Right kidney (tissue), 1 donor: ENCODE measurements around the gene PHACTR3.

Source experiments
- DNase-seq: peaks from one replicate; pipeline ENCODE4 v3.0.0-alpha.2; 2016

PHACTR3 gene

DNA sequence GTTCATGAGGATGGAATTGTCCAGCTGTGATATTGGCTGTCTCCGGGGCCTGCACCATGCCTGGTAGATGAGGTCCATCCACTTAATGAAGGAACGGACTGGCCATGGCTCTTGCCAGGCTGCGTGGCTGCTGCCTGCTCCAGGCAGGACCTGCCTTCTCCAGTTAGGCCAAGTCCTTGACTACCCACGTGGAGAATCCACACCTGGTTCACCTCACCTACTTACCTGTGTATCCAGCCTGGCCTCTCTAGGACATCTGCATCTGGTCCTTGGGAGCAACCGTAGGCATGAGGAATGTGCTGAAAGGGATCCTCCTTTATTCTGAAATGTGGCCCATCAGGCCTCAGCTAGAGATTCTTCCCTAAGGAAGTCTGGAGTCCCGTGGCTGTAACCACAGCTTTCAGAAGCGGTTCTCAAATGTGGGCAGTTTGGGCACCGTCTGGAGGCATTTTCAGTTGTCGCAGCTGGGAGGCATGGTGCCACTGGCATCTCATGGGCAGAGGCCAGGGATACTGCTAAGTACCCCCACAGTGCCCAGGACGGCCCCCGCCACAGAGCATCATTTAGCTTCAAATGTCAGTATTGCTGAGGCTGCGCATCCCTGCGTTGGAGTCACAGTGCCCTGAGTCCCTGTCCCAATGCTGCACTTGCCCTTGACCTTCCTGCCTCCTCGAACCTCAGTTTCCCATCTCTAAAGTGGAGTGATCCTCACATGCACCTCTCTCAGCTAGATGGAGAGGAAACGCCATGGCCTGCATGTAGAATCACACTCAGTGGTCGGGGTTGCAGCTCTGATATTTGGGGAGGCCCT is 67.5 kb downstream of the PHACTR3 start:
- no peak for DNase-seq

DNA sequence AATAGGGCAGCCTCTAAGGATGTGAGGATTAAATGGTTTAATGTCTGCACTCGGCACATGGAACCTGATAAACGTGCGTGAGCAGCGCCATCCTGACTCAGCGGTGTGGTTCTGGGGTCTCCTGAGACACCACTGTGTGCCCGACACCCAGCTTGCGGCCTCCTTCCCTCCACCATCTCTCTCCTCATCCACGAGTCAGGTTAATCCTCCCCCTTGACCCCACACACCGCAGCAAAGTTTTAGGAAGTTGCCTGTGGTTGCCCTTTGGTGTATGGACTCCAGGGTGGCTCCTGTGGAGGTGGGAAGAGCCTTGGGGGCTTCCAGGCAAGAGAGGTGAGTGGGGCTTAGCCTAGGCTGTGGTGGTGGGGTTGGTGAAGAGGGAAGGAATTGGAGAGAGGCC is 68.2 kb downstream of the PHACTR3 start:
- no peak for DNase-seq

DNA sequence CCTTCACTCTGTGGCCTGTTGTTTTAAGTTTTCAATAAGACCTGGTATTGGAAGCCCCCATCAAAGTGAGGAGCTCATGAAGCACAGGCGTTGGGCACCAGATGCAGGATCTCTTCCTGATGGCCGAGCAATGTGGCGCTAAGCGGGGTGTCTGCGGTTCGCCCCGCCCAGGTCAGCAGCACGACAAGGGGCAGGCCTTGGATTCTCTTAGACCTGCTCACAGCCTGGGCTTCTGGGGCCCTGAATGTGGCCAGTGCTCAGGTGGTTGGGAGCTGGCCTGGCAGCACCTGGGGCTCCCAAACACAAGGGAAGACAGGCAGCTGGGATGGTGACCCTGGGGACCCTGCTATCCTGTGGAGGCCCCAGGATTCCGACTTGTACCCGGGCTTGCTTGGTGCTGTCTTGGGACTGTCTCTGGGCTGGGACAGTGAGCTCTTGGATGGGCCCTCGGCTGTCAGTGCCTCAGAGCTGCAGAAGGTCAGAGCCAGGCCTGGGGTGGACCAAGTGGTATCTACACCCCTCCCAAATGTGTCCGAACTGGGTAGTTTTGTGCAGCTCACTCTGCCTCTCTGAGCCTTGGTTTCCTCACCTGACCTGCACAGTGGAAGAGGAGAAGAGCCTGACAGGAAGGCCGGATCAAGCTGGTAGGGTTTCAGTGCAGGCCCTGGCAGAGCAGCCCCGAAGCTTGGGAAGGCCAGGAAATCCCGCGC is 69.1 kb downstream of the PHACTR3 start:
- DNase-seq: no peak

DNA sequence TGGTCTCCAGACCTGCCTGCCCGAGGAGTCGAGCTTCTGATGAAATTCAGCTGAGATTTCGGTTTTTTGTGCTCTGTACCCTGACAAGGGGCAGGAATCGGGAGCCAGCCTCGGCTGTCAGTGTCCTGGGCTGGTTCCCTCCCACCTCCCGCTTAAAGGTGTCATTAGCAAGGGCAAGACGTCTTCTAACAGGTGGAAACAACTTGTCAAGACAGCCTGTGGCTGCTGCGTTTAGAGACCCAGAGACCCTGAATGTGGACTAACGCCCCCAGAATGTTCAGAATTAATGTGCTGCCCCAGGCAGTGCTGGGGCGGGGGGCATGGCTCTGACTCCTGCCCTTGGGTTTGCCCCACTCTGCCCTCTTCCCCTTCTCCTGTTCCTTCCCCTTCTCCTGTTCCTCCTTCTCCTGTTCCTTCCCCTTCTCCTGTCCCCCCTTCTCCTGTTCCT is 69.7 kb downstream of the PHACTR3 start:
- no peak for DNase-seq

DNA sequence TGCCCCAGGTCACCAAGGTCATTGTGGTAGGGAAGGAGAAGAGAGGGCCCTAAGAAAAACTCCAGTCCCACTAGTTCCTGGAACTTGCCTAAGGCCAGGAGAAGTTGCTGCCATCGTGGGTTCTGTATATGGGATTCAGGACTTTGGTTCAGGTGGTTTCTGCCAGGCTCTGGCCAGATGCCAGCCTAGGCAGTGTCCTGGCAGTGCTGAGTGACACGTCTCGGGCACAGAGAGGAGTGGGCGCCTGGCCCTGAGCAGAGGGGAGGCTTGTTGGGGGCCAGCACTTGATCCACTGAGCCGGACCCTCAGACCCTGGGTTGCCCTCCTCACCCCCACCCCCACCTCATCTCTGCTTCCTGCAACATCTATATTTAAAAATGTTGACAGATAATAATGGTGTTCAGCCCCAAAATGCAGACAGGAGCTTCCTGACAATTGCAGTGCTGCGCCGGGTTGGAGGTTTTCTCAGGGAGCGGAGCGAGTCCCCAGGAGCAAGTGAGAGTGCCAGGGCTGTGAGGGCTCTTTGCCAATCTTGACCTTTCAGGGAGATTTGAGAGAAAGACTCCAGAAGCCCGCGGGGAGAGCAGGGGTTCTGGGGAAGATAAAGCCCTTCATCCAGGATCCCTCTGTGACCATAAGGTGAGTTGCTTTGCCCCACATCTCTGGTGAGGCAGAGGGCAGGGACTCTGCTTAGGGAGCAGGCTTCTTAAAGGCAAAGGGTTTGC is 71.9 kb downstream of the PHACTR3 start:
- DNase-seq: no peak

DNA sequence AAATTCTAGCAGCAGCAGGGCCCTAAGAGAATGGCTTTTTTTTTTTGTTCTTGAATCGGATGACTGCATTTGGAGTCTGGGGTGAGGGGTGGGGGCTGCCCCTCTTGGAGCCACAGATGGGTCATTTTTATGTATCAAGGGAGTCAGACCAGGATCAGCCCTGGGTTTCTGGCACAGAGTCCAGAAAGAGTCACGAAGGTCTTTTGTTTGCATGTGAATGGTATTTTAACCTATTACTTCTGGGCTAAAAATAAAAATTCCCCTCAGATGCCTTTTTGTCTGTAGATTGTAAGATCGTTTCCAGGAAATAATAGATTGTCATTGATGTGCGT is 72.5 kb downstream of the PHACTR3 start:
- DNase-seq: no peak

DNA sequence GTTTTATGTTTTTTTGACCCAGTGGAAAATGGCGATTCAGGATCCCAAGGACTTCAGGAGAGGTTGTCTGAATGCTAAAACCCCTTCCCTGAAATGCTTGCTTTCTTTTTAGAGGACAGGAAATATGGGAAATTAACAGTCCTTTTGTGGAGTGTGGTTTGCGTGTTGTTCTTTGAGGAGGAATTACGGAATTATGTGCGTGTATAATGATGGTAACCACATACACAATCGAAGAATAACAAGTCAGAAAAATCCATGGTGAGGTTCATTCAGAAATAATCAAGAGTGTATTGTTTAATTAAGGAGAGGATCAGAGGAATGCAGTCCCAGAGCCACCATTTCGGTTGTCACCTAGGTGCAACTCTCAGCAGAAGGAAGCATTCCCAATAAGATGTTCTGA is 73.2 kb downstream of the PHACTR3 start:
- DNase-seq: no peak

DNA sequence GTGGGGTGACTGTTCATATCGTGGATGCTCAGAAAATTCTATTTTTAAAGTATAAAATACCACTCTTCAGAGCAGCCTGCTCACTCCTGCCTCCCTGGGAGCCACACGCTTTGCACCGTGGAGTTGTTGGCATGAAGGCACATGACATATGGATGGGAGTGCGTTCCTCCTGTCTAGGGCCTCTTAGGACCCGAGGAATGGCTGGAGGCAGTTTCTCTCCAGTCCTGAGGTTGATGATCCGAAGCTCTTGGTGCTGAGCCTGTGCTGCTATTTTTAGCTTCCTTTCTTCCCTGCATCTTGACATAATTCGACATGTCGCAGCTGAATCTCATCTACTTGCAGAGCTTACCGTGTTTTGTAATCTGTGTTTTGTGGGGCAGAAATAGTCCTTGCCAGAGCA is 73.9 kb downstream of the PHACTR3 start:
- no peak for DNase-seq

DNA sequence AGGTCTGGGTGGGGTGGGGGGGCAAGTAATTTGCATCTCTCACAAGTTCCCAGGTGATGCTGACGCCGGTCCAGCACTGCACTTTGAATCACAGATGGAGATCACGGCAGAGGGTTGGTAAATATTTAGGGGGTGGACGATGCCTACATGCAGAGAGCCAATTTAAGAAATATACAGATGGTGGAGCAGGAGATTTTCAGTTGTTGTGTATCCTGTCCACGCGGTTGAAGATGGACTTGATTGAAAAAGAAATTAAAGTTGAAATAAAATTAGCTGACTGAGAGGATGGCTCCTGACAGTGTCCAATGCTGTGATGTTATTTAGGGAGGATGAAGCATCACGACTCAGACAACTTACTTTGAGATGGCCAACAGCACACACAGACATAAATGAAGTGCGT is 74.6 kb downstream of the PHACTR3 start:
- no peak for DNase-seq

DNA sequence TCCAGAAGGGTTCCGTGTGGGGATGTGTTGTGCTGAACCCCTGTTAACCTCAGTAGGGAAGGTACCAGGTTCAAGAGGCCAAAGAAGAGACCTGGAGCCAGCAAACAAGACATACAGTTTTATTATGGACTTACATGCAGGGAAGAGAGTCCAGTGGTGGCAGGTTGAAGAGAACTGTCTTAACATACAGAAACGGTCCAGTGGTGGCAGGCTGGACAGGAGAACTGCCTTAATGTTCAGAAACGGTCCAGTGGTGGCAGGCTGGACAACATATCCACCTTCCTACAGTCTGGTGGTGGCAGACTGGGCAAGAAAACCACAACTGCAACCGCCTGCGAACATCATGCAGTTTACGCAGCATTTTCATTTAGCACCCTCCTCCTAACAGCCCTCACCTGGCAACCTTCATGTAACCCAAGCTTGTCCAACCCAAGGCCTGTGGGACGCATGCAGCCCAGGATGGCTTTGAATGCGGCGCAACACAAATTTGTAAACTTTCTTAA is 75.9 kb downstream of the PHACTR3 start:
- DNase-seq: no peak

DNA sequence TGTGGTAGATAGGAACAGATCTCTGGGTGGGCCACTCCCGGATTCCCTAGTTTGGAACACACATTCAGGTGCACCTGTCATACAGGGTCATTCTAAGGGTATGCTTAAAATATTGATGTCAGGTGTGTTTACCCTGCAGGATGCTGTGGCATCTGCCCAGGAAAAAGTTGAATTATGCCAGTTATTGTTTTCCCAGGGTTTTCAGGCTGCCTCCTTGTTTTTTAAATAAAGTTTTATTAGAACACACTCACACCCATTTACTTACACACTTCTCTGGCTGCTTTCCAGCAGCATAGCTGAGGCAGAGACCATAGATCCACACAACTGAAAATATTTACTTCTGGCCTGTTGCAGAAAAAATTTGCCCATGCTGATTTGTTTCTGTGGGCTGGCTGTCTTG is 76.5 kb downstream of the PHACTR3 start:
- DNase-seq: no peak

DNA sequence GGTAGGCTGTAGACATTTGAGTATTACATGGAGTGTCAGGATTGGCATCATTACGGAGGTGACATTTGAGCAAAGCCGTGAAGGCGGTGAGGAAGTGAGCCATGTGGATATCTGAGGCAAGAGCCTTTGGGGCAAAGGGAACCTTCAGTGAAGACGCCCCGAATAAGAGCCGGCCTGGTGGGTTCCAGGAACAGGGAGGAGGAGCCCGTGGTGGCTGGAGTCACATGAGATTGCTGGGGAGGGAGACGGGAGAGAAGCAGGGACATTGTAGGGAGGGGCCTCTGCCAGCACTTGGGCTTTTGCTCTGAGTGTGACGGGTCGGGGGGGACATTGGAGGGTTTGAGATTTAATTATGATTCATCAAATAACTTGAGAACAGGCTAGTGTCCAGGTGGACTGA is 78.3 kb downstream of the PHACTR3 start:
- DNase-seq: no peak

DNA sequence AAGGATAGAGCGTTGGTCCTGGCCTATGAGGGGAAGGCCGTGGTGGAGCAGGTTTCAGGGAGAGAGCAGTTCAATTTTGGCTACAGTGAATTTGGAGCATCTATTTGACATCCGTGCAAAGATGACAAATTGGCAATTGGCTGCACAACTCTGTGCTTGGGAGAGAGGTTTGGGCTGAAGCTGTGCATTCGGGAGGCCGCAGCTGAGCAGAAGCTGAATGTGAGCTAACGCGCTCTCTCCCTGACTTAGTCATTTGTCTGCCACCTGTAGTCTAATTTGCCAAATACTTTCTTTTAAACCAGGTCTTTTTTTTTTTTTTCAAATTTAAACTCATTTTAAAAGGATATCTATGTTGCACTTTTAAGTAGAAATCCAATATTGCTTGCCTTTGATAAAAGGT is 78.8 kb downstream of the PHACTR3 start:
- DNase-seq: no peak

DNA sequence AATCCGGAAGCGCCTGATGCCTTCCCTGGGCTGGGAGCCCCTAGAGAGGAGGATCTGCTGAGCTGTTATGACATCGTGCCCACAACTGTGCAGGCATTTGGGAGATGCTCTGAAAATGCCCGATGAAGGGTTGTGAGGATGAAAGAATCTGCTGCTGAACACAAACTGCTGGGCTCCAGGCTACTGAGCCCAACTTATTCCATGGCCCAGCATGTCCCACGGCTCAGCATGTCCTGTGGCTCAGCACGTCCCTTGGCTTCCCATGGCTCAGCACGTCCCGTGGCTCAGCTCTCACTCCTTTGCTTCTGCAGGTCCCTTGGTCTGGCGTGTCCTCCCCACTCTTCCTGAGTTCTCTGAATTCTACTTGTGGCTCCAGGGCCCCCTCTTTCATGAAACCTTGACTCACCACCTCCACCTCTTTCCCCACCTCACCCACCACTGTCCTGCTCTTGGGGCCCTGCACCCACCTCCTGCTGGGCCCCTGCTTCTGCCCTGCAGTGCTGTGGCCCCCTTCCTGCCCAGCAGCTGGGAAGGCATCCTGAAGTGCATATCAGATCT is 80.4 kb downstream of the PHACTR3 start:
- DNase-seq: no peak

DNA sequence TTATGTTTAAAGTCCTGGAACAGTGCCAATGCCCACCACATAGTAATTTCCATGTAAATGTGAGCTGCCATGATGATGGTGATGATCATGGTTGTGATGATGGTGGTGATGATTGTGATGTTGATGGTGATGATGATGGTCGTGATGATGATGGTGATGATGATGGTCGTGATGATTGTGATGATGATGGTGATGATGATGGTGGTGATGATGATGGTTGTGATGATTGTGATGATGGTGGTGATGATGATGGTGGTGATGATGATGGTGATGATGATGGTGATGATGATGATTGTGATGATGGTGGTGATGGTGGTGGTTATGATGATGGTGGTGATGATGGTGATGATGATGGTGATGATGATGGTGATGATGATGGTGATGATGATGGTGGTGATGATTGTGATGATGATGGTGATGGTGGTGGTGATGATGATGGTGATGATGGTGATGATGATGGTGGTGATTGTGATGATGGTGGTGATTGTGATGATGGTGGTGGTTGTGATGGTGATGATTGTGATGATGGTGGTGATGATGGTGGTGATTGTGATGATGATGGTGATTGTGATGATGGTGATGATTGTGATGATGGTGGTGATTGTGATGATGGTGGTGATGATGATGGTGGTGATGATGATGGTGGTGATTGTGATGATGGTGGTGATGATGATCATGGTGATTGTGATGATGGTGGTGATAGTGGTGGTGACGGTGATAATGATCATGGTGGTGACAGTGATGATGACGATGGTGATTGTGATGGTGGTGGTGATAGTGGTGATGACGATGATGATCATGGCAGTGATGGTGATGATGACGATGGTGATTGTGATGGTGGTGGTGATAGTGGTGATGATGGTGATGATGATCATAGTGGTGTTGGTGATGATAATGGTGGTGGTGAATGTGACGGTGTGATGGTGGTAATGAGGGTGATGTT is 82.3 kb downstream of the PHACTR3 start:
- DNase-seq: no peak

DNA sequence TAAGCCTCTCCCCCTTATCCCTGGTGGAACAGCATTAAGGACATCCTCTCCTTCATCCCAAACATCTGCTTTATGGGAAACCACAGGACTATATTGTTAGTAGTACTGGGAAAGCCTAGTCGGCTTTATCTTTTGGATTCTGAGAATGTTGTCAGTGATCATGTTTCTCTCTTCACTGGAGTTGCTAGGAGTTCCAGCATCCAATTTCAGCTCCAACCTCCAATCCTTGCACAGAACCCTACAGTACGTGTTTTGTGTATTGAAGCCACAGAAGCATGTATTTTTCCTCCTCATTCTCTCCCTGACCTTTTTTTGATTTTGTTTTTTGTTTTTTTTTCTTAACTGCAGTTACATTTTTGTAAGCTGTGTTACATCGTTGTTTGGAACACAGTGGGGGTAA is 84.0 kb downstream of the PHACTR3 start:
- DNase-seq: no peak

DNA sequence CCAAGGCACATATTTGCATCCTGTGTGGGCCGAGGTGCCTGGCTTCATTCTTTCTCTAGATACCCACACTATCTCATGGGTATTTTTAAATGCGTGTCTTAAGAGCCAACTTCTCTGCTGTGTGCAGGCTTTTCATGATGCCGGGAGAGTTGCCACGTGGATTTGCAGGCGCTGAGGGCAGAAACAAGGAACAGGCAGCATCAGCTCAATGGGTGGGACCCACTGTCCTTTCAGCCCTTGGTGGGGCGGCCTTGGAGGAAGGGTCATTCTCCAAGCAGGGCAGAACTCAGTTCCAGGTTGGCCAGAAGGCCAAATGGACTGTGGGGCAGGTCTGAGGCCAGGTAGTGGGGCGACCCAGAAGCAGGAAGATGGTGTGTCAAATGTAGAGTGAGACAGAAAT is 84.7 kb downstream of the PHACTR3 start:
- no peak for DNase-seq

DNA sequence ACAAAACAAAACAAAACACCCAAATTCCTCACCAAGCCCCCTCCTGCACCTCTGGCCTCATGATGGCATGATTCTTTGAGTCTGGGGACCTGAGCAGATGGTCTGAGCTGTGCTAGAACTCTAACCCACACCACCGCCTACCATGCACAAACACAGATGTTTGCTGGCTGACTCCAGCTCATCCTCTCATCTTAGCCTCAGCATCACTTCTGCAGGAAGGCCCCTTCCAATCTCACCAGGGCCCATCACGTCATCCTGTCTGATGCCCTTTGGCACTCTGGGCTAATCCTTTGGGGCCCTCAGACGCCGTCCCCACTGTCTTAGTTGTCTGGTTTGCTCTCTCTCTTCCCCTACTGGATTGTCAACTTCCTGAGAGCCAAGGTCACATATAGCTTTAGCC is 85.8 kb downstream of the PHACTR3 start:
- DNase-seq: no peak

DNA sequence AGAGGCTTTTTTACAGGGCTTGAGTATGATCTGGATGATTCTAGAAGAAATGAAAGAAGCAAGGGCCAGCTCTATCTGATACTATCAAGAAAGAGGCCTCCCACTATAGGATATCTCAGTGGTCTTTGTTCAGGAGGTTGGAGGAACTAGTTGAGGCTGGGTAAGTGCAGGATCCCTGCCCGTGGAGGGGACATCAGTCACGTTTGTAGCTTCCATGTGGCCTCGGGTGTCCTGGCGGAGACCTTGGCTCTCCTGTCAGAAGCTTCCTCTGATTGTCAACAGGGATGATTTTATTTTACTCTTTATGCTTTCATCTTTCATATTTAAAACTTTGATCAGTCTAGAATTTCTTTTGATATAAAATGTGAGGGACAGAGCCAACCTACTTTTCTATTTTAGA is 86.6 kb downstream of the PHACTR3 start:
- DNase-seq: no peak

DNA sequence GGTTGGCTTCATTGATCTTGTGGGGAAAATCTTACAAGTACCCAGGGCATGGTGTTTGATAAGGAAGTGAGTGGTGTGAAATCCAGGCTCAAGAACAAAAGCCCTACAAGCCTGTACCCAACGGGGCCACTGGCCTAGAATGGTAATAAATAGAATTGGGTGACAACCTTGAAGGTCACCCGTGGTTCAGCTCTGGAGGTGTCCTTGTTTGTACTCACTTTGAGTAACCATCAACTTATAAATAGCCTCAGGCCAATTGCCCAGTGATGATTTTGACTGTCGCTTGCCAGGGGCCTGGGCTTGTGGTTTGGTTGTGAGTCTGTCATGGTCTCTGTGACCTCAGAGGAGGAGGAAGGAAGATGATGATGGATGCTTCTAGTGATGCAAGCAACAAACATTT is 87.8 kb downstream of the PHACTR3 start:
- DNase-seq: no peak

DNA sequence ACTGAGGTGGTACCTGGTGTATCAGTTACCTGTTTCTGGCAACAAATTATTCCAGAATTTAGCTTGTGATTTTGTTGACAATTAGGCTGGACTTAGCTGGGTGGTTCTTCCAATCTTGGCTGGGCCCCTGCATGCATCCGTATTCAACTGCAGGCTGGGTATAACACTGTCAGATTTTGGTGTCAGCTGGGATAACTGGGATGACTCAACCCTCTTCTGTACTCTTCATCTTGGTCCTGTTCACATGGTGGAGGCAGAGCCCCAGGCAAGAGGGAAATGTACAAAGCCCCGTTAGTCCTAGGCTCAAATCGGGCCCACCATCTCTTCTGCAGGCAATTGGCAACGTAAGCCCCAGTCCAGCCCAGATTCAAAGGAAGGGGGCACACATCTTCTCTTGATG is 89.2 kb downstream of the PHACTR3 start:
- no peak for DNase-seq

DNA sequence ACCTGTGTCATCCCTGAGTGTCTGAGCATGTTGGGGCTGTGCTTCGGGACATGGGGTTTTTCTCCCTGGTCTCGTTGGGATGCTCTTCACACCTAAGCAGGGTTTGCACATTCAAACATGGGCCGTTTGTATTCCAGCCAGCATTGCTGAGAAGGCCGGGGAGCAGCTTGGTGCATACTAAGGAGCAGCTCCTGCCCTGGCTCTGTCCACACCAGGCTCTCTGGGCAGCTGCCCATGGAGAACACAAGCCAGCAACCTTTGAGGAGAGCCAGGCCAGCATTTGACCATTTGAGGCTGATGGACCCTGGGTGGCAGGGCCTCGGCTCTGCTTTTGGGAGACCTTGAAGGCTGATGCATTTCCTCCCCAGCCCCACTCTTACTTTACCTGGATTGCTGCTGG is 92.1 kb downstream of the PHACTR3 start:
- no peak for DNase-seq
